BLaER1 (cell line): ENCODE measurements around the gene PAXX.

Experiments
- H3K27ac ChIP-seq: shearing (Covaris generic); formaldehyde crosslinking; 2 replicates; pipeline ENCODE4 v1.8.1; 2022
- H3K27me3 ChIP-seq: shearing (Covaris generic); formaldehyde crosslinking; 2 replicates; pipeline ENCODE4 v1.8.1; 2022
- H3K36me3 ChIP-seq: shearing (Covaris generic); formaldehyde crosslinking; 2 replicates; pipeline ENCODE4 v1.8.1; 2022
- H3K4me1 ChIP-seq: shearing (Covaris generic); formaldehyde crosslinking; 2 replicates; pipeline ENCODE4 v1.8.1; 2022
- H3K4me2 ChIP-seq: shearing (Covaris generic); formaldehyde crosslinking; 2 replicates; pipeline ENCODE4 v1.8.1; 2022
- H3K4me3 ChIP-seq: shearing (Covaris generic); formaldehyde crosslinking; 2 replicates; pipeline ENCODE4 v1.8.1; 2022
- H3K9ac ChIP-seq: shearing (Covaris generic); formaldehyde crosslinking; 2 replicates; pipeline ENCODE4 v1.8.1; 2022
- H3K9me3 ChIP-seq: shearing (Covaris generic); formaldehyde crosslinking; 2 replicates; pipeline ENCODE4 v1.8.1; 2022
- H4K20me1 ChIP-seq: shearing (Covaris generic); formaldehyde crosslinking; 2 replicates; pipeline ENCODE4 v1.8.1; 2022
- Cebpa-rat ChIP-seq: shearing (Covaris generic); IDR thresholded peaks from 2 replicates; pipeline ENCODE4 v1.8.1; 2022

The PAXX gene

DNA sequence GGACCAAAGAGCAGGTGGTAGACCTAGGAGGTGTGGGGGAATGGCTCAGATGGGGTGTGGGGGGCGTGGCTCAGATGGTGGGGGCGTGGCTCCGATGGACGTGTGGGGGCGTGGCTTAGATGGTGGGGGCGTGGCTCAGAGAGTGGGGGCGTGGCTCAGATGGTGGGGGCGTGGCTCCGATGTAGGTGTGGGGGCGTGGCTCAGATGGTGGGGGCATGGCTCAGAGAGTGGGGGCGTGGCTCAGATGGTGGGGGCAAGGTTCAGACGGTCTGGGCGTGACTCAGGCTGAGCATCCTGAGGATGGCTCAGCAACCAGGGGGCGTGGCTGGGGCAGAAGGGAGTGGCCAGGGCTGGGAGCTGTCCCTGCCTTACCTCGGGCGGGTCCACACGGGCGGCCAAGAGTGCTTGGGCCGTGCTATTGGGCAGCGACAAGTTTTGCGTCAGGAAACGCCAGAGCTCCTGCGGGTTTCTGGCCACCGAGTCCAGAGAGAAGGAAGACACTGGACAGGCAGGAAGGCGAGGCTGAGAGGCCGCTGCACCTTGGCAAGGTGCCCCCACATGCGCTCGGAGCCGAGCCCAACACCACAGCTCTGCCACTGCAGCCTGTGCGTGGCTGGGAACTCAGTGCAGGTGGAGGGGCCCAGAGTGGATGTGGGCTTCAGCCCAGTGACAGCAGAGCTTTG, 29.9 kb downstream of the PAXX start:
- Histone ChIP-seq H3K4me2 (no peak overlapping the region), H3K4me3 (no peak overlapping the region), H4K20me1 (peaks cover 43% of the 10 kb centered on the region), H3K9me3 (no peaks in the 10 kb centered on the region), H3K36me3 (peaks cover 51% of the 10 kb centered on the region), H3K27ac (no peak overlapping the region), H3K27me3 (no peaks in the 10 kb centered on the region), H3K4me1 (peaks cover 41% of the 10 kb centered on the region), H3K9ac (no peak overlapping the region)
- TF ChIP-seq Cebpa-rat = no peak

DNA sequence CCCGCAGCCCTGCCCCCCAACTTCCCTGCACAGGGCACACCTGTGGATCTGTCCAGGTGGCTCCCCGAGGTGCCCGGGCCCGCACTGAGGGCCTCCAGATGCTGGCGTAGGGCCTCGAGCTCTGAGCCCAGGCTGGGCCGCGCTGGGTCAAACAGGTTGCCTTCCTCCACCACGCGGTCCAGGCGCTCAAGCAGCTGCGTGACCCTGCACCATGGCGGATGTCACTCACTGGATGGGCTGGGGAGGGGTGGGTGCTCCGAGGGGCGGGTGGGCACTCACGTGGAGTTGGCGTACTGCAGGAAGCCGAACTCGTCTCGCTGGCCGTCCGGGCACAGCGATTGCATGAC, 30.4 kb downstream of the PAXX start:
- H4K20me1 ChIP-seq = peaks cover 48% of the 10 kb centered on the region
- no peak overlapping the region for H3K4me2 ChIP-seq
- peaks cover 47% of the 10 kb centered on the region for H3K4me1 ChIP-seq
- H3K9me3 ChIP-seq = no peaks in the 10 kb centered on the region
- TF ChIP-seq Cebpa-rat = no peak
- H3K27ac ChIP-seq = no peak overlapping the region
- peaks cover 46% of the 10 kb centered on the region for H3K36me3 ChIP-seq
- no peak overlapping the region for H3K9ac ChIP-seq
- H3K4me3 ChIP-seq = no peak overlapping the region
- H3K27me3 ChIP-seq = no peaks in the 10 kb centered on the region

DNA sequence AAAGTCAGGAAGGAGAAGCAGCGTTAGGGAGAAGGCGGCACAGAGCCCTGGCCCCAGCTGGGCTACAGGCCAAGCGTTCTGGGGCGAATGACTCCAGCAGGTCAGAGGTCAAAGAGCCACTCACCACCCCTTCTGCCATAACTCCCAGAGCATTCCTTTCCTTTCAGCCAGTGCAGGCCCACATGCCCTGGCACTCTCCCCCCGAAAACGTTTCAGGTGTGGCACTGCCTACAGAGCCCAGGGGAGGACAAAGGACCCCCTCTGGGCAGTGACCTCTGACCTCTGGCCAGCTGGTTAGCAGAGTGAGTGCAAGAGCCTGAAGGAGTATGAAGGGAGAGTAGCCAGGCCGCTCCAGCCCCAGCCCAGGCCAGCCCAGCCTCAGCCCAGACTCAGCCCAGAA, 30.9 kb downstream of the PAXX start:
- H3K36me3 ChIP-seq = peaks cover 41% of the 10 kb centered on the region
- peaks cover 48% of the 10 kb centered on the region for H4K20me1 ChIP-seq
- H3K4me2 ChIP-seq = no peak overlapping the region
- H3K27ac ChIP-seq = no peak overlapping the region; the same call in 1 of the 2 replicates
- no peak for TF ChIP-seq Cebpa-rat
- H3K4me3 ChIP-seq = no peak overlapping the region
- no peaks in the 10 kb centered on the region for H3K27me3 ChIP-seq
- H3K9ac ChIP-seq = no peak overlapping the region
- peaks cover 49% of the 10 kb centered on the region for H3K4me1 ChIP-seq
- H3K9me3 ChIP-seq = no peaks in the 10 kb centered on the region

DNA sequence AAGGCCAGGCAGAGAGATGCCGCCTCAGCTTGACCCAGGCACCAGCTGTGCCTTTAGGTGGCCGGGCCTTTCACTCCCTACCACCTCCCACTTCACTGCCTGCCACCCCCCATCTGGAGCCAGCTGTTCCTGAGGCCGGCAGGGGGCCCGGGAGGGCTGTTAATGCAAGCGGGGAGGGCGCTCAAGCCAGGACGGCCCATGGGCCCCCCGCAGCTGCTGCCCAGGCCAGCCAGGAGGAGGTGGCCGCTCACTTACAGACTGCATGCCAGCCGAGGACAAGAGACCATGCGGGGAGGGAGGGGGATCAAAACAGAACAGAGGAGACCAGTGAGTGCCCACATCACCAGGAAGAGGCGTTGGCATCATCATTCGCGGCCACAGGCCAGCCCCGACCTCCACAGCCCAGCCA, 31.4 kb downstream of the PAXX start:
- no peaks in the 10 kb centered on the region for H3K9me3 ChIP-seq
- no peak overlapping the region for H3K9ac ChIP-seq
- H4K20me1 ChIP-seq = peaks cover 48% of the 10 kb centered on the region
- H3K4me2 ChIP-seq = no peak overlapping the region
- H3K36me3 ChIP-seq = peaks cover 41% of the 10 kb centered on the region
- peaks cover 52% of the 10 kb centered on the region for H3K4me1 ChIP-seq
- H3K27ac ChIP-seq = no peak overlapping the region; the same call in 1 of the 2 replicates
- no peak overlapping the region for H3K4me3 ChIP-seq
- no peak for TF ChIP-seq Cebpa-rat
- no peaks in the 10 kb centered on the region for H3K27me3 ChIP-seq

DNA sequence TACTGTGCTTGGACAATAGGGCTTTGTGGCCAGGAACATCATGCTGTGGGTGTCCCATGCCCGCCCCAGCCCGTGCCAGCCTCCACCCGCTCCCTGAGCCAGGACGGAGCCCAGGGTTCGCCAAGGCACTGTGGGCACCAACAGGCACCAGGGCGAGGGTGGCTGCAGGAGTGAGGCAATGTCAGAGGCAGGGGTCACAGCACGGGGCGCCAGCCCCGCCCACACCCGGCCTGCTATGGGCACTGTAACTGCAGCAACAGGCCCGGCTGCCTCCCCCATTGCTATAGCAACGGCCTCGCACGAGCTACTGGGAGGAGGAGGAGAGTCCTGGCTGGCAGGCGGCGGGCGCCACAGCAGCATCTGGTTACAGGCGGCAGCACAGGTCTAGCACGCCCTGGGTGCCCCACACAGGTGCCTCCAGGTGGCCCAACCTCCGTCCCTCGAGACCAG, 33.3 kb downstream of the PAXX start:
- no peak for TF ChIP-seq Cebpa-rat
- Histone ChIP-seq H3K4me2 (peak overlapping the region; percentile 94), H3K27ac (no peak overlapping the region), H3K9ac (no peak overlapping the region), H3K4me3 (no peak overlapping the region), H3K9me3 (no peaks in the 10 kb centered on the region), H3K4me1 (peaks cover 58% of the 10 kb centered on the region), H4K20me1 (peaks cover 48% of the 10 kb centered on the region), H3K27me3 (no peaks in the 10 kb centered on the region), H3K36me3 (peaks cover 24% of the 10 kb centered on the region)

DNA sequence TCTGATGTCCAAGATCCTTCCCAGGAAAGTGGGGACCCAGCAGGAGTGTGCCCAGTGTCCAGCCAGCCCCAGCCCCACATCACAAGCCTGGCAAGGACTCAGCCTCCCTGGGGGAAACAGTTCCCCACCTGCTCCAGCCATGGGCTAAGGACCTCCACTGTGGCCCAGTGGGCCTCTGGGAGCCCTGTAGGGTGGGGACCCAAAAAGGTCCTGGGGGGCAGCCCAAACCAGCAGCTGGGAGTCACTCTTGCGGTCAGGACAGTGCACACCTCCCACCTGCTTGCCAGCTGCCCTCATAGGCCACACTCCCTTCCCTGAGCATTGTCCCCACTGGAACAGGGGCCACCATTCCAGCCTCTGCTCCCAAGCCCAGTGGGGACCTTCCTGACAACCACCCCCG, 34.2 kb downstream of the PAXX start:
- peak overlapping the region; percentile 94 for H3K4me2 ChIP-seq
- peak overlapping the region; percentile 5; the same call in 1 of the 2 replicates for H3K4me3 ChIP-seq
- peaks cover 44% of the 10 kb centered on the region for H4K20me1 ChIP-seq
- no peaks in the 10 kb centered on the region for H3K9me3 ChIP-seq
- peaks cover 66% of the 10 kb centered on the region for H3K4me1 ChIP-seq
- no peak overlapping the region; the same call in 1 of the 2 replicates for H3K27ac ChIP-seq
- H3K9ac ChIP-seq = 0 out of 2 replicates have a peak overlapping the region, but pooled peaks have one; percentile 28
- no peak for TF ChIP-seq Cebpa-rat
- H3K27me3 ChIP-seq = no peaks in the 10 kb centered on the region
- H3K36me3 ChIP-seq = peaks cover 16% of the 10 kb centered on the region; the same call in 1 of the 2 replicates

DNA sequence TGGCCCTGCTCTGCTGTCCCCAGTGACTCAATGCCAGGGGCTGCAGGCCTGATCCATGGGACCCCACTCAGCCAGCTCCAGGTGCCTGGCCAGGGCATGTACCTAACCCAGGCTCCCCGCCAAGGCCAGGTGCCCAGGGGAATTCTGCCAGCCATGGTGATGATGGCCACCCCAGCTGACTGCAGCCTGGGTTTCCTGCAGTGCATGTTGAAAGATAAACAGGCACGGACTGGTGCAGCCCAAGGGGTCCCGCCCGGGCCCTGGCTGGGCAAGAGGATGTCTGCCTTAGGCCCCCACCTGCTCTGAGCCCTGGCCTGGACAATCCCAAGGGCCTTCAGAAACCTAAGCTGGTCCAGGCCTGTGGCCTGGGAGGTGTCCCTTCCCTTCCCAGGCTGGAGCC, 34.6 kb downstream of the PAXX start:
- no peaks in the 10 kb centered on the region for H3K9me3 ChIP-seq
- H3K36me3 ChIP-seq = peaks cover 12% of the 10 kb centered on the region; the same call in 1 of the 2 replicates
- H3K27me3 ChIP-seq = no peaks in the 10 kb centered on the region
- TF ChIP-seq Cebpa-rat = no peak
- H3K9ac ChIP-seq = peak overlapping the region; percentile 80
- H3K4me3 ChIP-seq = peak overlapping the region; percentile 74
- peak overlapping the region; percentile 94 for H3K27ac ChIP-seq
- H3K4me1 ChIP-seq = peaks cover 71% of the 10 kb centered on the region
- H3K4me2 ChIP-seq = peak overlapping the region; percentile 94
- peaks cover 41% of the 10 kb centered on the region for H4K20me1 ChIP-seq

DNA sequence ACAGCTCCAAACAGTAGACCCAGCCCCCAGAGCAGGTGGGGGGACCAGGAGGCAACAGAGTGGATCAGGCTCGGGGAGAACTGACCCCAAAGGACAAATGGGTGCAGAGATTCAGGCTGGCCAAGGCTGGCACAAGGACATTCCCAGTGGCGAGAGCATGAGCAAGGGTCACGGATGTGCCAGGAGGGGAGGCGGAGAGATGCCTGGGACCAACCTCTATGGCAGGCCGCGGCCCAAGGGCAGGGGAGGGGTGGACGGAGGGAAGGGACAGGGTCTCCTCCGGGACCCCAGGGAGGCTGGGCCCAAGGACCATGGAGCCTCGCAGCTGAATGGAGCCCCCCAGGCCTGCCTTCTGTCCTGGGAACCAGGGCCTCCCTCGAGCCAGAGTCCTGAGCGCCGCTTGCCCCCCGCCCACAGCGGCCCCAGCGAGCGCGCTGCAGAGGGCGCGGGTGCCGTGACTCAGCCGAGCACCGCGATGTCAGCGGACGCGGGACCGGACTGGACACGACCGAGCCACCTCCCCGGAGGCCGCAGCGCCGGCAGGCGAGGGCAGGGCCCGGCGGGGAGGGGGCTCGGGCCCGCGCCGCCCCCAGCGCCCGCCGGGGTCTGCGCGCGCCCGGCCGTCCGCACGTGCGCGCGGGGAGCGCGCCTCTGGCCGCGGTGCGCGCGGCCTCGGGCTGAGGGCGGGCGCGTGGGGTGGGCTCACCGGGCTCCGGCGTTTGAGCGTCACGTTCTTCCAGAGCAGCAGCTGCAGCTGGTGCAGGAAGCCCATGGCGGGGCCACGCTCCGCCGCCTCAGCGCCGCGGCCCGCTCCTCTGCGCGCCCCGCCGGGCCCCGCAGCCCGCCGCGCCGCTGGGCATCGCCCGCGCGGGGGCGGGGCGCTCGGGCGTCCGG, 35.4 kb downstream of the PAXX start, which contains the start of gene ABCA2:
Gene ABCA2, minus strand, starts transcription at position 869 of the 894 bp plus-strand sequence. Its CDS starts 97 bp downstream, at position 772.
- Histone ChIP-seq H3K4me2 (peak within 1 kb of the TSS; percentile 94), H3K4me3 (peak within 1 kb of the TSS; percentile 74), H3K4me1 (peaks cover 79% of the 10 kb centered on the region), H4K20me1 (peaks cover 41% of the 10 kb centered on the region), H3K27me3 (no peaks in the 10 kb centered on the region), H3K9ac (peak within 1 kb of the TSS; percentile 80), H3K36me3 (peaks cover 7% of the 10 kb centered on the region; the same call in 1 of the 2 replicates), H3K9me3 (no peaks in the 10 kb centered on the region), H3K27ac (peak within 1 kb of the TSS; percentile 94)
- no peak for TF ChIP-seq Cebpa-rat

DNA sequence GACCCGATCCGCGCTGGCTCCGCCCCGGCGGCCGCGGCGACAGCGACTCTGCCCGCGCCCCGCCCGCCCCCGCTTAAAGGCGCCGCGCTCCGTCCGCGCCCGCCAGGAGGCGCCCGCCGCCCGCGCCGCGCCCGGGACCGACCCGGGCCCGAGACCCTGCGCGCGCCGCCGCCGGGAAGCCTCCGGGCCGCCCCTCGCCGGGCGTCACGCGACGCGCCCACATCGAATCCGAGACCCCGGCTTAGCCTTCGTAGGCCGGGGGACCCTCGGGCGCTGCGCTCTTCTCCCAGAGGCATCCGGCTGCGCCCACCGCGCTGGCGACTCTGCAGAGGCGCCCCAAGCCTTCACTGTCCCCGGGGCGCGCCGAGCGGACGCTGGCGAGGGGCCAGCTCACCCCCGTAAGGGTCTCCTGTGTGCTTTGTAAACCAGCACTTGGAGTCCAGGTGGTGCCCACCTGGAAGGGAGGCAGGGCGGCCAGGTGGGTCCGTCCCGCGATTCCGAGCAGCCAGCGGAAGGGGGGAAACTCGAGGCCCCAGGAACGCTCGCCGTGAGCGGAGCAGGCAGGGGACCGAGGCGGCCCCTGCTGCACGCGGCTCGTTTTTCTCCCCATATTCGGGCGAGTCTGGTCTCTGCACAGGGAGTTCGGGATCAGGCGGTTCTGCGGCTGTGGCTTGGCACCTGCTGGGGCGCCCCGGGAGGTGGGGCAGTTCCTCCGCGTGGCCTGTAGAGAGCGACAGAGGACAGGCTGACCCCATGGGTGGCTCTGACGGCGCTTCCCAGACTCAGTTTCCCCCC, 36.2 kb downstream of the PAXX start:
- peak overlapping the region; percentile 74 for H3K4me3 ChIP-seq
- H3K27me3 ChIP-seq = no peaks in the 10 kb centered on the region
- H3K4me2 ChIP-seq = peak overlapping the region; percentile 94
- H3K9me3 ChIP-seq = no peaks in the 10 kb centered on the region
- peaks cover 39% of the 10 kb centered on the region for H4K20me1 ChIP-seq
- H3K9ac ChIP-seq = peak overlapping the region; percentile 80
- no peak for TF ChIP-seq Cebpa-rat
- H3K27ac ChIP-seq = peak overlapping the region; percentile 94
- 0 out of 2 replicates have a peak, but pooled peaks cover 6% of the 10 kb centered on the region for H3K36me3 ChIP-seq
- H3K4me1 ChIP-seq = peaks cover 87% of the 10 kb centered on the region
